GM18868 (cell line): ENCODE measurements around the gene VPS33B.
"Not testable (repeated sequence)": the region's sequence is repeated elsewhere in the genome, so short reads cannot be mapped to it uniquely, and the experiment has no call there.

Experiments
- ATAC-seq: cut with Tn5 transposase; IDR thresholded peaks from one replicate; pipeline ENCODE4 v1.9.1; 2021; ENCODE audit warnings: mild to moderate bottlenecking, moderate library complexity; ENCODE audit not compliant: unreplicated experiment

Gene VPS33B

DNA sequence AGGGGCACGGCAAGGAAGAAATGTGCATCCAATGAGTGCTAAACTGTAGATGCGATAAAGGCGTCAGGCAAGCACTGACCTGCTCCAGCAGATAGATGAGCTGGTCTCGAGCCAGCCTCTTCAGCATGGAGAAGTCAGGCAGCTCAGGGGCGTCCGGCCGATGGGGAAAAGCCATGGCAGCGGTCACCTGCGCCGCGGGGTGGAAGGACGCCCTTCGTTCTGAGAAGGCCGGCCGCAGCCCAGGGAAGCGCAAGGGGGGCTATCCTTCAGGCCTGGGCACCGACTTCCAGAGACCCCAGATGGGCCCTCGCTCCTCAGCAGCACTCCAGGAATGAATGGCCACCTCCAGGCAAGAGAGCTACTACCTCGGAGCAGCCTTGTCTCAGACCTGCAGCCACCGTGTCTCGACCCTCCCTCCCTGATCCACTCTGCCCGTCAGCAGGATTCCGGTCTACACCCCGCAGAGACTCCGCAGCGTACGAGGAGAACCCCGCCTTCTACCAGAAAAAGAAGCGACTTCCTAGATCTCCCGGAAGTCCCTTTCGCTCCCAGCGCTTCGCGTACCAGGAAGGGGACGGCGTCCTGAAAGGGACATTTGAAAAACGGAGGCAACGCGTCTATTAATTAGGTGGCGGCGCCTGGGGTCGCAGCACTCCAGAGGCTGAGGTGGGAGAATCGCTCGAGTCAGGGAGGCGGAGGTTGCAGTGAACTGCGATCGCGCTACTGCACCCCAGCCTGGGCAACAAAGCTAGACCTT lies at the start of gene VPS33B:
VPS33B (minus strand) TSS at position 520 of the 757 bp plus-strand sequence; CDS start at position 175, 345 bp downstream.
- ATAC-seq, result peak; percentile 75

DNA sequence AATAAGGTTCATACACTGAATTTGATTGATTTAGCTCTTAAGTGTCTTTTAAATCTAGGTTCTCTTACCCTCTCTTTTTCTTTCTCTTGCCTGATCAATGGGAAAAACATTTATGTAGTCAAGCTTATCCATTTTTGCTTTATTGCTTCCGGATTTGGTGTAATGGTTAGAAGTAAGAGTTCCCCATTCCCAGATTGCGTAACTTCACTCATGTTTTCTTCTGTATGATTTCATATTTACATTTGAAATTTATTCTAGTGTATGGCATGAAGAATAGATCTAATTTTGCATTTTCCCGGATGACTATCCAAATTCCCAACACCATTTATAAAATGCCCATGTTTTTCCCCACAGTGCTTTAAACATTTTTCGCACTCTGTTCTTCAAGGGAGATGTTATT lies 49.8 kb upstream of the VPS33B start:
- no peak for ATAC-seq

DNA sequence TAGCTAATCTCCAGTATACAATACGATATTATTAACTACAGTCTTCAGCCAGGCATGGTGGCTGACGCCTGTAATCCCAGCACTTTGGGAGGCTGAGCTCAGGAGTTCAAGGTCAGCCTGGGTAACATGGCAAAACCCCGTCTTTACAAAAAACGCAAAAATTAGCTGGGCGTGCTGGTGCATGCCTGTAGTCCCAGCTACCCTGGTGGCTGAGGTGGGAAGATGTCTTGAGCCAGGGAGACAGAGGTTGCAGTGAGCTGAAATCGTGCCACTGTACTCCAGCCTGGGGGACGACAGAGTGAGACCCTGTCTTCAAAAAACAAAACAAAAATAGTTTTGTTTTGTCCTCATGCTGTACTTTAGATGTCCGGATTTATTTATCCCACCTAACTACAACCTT lies 48.5 kb upstream of the VPS33B start:
- no peak for ATAC-seq

DNA sequence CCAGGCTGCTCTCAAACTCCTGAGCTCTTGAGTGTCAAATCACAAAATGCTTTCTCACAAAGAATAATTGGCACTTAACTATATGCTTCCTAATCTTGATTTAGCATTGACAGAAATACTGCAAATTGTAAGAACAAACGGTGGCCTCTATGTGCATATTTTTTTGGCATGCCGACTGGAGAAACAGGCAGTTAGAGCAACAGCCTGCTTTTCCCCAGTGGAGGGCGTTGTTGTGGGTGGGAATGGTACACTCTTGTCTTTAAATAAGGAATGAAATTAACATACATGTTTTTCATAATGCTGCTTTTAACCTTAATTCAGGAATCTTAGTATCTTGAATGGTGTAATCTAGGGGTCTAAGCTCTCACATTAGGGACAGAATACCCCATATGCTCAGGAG lies 46.6 kb upstream of the VPS33B start:
- no peak for ATAC-seq

DNA sequence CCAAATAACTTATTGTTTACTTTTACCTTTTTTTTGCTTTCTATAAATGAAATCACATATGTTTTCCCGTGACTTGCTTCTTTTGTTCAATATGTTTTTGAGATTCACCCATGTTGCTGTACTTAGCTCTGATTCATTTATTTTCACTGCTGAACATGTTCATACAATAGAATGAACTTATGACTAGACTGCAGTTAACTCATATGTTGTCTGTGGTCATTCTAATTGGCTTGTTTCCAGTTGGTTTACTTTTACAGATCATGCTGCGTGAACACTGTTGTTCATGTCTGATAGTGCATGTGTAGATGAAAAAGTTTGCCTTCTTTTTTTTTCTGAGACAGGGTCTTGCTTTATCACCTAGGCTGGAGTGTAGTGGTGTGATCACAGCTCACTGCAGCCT lies 46.0 kb upstream of the VPS33B start:
- no peak for ATAC-seq

DNA sequence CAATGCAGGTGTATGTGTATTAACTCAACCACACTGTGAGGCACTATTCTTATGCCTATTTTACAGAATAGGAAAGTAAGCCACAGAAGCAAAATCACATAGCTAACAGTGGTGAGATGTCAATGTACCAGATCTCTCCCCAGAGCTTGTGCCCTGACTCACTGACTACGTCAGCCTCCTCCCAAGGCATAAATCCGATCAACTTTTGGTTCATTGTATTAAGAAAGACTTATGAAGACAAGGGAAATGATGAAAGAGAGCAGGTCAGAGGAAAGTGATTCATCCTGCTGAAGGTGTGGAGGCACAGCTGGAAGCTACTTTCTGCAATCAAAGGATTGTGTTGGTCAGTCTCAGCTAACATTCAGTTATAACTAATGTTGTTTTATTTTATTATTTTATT lies 44.6 kb upstream of the VPS33B start:
- ATAC-seq, result no peak

DNA sequence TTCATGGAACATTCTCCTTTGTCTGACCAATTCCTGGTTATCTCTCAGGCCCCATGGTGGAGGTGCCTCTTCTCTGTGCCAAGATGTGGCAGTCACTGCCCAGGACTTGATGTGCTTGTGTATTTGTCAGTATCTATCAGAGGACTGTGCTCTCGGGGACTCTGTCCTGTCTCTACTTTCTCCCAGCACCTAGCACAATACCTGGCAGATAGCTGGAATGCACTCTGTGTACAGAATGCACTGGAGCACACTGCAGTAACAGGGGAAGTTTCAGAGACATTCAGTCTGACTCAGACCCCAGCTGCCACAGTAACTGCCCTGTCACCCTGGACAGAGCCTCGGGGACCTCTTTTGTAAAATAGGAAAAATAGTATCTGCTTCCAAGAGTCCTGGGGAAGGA lies 43.1 kb upstream of the VPS33B start:
- ATAC-seq, result no peak

DNA sequence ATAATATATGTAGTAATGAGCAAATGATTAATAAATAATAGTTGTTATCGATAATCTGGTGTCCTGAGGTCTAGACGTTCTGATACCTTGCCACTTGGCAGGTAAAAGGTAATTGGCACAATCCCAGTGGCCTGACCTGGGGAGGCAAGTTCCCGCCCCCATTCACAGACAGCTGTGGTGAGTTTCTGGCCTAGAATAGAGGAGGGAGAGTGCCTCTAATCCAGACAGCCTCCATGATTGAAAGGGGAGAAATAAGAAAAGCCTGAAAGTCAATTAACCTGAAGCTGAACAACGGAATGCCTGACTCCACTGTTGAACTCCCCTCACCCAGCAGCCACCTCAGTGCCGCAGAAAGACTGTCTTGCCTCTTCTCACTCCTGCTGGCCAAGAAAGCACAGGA lies 39.6 kb upstream of the VPS33B start:
- ATAC-seq, result no peak

DNA sequence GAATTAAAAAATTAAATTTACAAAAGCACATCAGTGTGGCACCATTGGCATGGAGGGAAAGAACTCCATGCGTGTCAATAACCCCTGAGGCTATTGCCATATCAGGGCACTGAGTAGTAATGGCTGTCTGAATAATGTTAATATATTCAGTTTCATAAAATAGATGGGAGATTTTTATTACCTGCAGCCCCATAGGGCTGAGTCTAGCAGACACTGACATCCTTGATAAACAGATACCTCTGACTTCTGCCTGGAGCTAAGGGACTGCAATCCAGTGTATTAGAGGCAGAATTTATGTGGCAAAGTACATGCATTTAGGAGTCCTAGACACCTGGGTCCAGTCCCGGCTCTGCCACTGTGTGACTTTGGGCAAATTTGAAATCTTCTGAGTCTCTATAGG lies 38.8 kb upstream of the VPS33B start:
- ATAC-seq, result no peak

DNA sequence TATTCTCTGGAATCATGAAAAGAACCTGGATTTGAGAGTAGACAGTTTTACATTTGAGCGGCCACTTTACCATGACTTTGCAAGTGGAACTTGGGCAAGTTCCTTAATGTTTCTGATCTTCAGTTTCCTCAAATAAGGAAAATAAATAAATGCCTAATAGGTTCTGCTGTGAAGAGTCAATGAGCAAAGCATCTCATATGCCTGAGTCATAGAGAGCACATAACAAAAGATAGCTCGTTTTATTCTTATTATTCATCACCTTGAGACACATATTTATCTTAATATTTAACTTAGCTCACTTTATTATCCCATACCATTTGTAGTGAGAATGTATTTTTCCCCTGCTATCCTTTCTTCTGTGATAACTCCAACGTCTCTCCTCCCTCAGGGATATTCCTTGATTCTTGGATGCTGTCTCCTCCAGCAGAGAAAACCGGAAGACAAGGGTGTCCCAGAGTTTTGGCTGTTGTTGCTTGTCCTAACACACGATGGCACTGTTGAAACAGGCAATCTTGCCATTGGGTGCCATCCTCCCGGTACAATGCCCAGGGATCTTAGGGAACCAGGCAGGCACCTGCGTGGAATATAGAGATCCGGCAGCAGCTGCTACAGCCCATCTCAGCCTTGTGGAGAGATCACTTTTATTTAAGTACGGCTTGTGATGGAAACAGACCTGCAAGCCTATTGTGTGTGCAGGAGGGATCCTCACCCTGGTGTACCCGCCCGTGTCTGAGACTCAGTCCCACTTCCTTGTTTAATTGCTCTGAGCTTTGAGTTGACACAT lies 33.3 kb upstream of the VPS33B start:
- peak; percentile 59 for ATAC-seq

DNA sequence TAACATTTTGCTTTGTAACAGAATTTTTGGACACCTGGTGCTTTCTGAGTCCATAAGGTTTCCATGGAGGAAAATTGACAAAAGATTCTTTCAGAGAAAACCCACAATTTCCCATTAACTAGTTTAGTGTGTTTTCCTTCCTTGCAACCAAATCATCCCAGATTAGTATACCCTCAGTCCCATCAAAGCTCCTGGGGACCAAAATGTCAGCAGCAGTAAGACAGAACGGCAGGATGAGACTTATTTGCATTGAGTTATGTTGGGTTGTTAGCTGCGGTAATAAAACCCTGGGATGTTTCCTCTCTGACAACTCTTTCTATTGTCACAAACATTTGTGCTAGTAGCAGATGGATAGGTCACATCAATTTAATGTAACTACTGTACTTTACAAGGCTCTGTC lies 32.4 kb upstream of the VPS33B start:
- no peak for ATAC-seq

DNA sequence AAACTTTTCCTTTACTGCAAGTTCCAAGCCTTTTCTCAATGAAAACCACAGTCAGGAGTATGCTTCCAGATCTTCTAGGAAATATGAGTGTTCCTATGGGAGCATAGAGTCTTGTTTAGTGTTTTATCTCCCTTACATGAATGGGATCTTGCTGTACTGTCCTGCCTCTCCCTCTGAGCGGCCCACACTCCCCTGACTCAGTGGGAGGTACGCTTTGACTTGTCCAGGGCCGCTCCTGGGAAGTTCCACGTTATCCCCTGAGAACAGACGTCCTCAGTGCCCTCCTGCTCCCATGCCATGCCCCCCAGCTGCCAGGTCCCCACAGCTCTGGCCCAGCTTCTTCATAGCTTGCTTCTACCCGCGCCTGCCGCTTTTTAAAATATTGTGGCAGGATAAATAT lies 28.9 kb upstream of the VPS33B start:
- no peak for ATAC-seq

DNA sequence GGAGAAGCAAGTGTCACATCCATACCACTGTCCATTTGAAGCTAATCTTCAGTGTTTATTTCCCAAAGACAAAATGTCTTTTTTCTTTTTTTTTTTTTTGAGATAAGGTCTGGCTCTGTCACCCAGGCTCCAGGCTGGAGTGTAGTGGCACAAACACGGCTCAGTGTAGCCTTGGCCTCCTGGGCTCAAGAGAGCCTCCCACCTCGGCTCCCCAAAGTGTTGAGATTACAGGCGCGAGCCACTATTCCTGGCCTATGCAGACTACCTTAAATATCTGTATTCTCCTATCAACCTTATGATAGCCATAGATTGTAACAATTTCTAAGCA lies 27.7 kb upstream of the VPS33B start:
- ATAC-seq, result no peak

DNA sequence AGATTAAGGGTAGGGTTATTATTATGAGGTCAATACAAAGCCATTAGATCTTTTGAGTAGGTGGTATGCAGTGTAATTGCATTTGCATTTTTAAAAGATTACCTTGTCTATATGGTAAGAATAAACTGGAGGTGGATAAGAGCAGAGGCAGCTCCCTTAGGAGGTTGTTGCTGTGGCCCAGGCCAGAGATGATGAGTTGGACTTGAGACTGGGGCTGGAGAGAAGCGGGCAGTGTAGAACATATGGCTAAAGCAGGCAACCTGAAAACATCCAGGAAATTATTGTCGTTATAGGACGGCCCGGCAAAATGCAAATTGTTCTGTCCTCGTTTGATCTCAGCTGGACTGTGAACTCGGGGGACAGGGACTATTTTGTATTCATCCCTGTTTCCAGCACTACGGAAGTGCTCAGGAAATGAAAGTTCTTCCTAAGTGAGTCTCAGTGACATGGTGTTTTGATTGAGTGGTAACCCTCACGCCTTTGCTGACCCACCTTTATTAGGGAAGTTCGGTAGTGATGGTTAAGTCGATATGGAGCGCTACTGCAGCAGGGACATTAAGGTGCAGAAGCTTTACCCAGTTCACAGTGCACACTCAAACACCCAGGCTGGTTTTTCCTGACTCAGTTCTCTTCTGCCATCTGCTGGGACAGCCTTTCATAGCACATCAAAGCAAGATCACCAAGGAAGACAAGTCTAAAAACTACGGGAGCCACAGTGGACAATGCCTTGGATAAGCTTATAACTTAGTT lies 27.2 kb upstream of the VPS33B start:
- ATAC-seq, result peak; percentile 85

DNA sequence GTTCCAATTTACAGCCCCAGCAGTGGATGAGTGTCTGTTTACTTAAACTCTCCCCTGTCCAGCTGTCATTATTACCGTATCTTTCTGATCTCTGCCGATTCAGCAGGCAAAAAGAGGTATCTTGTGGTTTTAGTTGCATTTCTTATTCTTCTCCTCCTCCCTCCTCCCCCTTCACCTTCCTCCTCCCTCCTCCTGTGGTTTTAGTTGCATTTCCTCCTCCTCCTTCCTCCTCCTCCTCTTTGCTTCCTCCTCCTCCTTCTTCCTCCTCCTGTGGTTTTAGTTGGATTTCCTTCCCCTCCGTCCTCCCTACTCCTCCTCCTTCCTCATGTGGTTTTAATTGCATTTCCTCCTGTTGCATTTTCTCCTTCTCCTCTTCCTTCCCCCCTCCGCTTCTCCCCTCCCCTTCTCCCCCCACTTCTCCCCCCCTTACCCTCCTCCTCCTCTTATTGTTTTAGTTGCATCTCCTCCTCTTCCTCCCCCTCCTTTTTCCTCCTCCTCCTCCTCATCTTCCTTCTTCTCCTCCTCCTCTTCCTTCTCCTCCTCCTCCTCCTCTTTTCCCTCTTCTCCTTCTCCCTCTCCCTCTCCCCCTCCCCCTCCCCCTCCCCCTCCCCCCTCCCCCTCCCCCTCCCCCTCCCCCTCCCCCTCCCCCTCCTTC lies 25.3 kb upstream of the VPS33B start:
- no peak for ATAC-seq

DNA sequence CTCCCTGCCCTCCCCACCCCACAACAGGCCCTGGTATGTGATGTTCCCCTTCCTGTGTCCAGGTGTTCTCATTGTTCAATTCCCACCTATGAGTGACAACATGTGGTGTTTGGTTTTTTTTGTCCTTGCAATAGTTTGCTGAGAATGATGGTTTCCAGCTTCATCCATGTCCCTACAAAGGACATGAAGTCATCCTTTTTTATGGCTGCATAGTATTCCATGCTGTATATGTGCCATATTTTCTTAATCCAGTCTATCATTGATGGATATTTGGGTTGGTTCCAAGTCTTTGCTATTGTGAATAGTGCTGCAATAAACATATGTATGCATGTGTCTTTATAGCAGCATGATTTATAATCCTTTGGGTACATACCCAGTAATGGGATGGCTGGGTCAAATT lies 23.7 kb upstream of the VPS33B start:
- ATAC-seq, result not testable (repeated sequence)

DNA sequence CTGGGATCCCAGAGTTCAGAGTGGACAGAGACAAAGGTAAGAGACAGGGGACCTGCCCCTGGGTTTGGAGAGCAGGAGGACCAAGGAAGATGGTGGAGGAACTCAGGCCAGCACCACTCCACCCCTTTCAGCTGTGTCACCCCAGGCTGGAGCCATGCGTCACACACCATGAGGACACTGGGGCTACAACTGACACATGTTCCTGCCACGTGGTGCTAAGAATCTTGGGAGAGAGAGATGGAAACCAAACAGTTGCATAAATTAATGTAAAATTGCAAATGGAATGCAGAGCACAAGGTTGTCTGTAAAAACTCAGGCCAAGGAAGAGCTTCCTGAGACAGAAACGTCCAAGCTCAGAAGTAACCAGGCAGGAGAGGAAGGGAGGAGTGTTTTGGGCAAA lies 22.7 kb upstream of the VPS33B start:
- ATAC-seq, result no peak

DNA sequence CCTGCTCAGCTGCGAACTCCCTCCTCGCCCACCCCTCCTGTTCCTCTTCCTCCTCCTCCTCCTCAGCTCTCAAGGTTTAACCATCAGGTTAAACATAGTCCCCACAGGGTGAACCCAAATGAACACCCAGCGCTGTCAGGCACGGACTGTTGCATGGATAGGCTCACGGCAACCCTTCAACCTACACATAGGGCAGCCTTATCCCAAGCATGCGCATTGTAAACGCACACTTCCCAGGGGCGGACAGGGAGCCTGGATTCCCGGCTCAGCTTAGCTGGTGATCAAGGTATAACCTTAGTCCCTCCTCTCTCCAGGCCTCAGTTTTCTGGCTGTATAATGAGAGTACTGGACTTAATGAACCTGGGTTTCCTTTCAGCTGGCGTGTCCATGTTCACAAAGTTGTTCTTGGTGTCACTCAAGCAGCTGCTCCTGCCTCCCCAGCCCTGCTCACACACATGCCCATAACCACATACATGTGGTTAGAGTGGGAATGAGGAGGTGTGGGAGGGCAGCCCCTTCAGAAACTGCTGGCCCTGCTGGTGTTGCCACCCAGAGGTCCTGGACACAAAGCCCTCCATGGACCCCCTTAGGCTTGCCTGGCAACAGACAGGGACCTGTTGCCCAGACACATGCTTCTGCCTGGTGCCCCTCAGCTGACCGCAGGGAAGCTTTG lies 20.9 kb upstream of the VPS33B start:
- ATAC-seq, result no peak

DNA sequence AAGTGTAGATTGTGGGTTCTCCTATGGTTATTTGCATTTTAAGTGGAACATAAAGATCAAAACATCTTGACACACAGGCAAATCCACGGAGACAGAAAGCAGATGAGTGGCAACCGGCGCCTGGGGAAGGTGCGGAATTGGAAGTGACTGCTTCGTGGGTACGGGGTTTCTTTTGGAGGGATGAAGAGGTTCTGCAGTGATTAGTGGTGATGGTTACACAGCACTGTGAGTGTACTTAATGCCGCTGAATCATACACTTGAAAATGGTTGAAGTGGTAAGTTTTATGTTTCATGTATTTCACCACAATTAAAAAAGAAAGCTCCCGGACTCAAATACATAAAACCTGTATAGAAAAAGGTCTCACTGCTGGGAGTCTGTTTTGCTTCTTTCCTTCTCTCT lies 18.5 kb upstream of the VPS33B start:
- ATAC-seq, result no peak

DNA sequence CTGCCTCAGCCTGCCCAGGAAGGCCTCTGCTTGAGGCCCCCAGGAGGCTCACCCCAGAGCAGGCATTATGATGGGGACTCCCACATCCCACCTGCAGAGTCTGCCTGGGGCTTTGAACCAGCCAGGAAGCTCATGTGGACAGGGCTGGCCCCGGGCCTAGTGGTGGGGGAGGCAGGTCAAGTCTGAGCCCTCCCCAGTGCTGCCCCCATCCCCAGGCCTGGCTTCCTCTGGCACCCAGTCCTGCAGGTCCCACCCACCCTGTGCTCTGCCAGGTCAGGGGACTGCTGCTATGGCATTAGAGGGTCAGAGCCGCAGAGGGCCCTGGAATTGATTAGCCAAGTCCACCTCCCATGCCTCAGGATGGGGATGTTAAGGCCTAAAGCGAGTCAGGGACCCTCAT lies 17.6 kb upstream of the VPS33B start:
- no peak for ATAC-seq
